HFFc6 (cell line): Measurements from ENCODE around the gene VSTM5. TPM values are rescaled to one million over a fixed set of nuclear protein-coding genes. Genes with fewer than 3 reads are reported as not detected.
"Not testable (repeated sequence)": the region's sequence is repeated elsewhere in the genome, so short reads cannot be mapped to it uniquely, and the experiment has no call there.

Experiments used
- DNase-seq: peaks from one replicate; pipeline ENCODE4 v3.0.0-alpha.2; 2018
- H3K27ac Mint-ChIP-seq: 2 replicates; pipeline ENCODE4 v1.8.0; 2020; ENCODE audit warnings: mild to moderate bottlenecking, mixed read lengths
- H3K27me3 Mint-ChIP-seq: 2 replicates; pipeline ENCODE4 v1.8.0; 2021; ENCODE audit warnings: mild to moderate bottlenecking, moderate library complexity, mixed read lengths; ENCODE audit not compliant: insufficient read depth
- H3K36me3 Mint-ChIP-seq: 2 replicates; pipeline ENCODE4 v1.8.0; 2021; ENCODE audit warnings: low read depth, mixed read lengths
- H3K4me1 Mint-ChIP-seq: 2 replicates; pipeline ENCODE4 v1.8.0; 2020; ENCODE audit warnings: low read depth, mixed read lengths
- H3K4me3 Mint-ChIP-seq: 2 replicates; pipeline ENCODE4 v1.8.0; 2020; ENCODE audit warnings: mild to moderate bottlenecking, moderate library complexity, mixed read lengths
- H3K9me3 Mint-ChIP-seq: 2 replicates; pipeline ENCODE4 v1.8.0; 2020; ENCODE audit warnings: mild to moderate bottlenecking, mixed read lengths
- CTCF ChIP-seq: fragments of 200-600 bp; sonication (generic); IDR thresholded peaks from 2 replicates; pipeline ENCODE4 v1.5.0; 2021; ENCODE audit warnings: antibody characterized with exemption, mild to moderate bottlenecking
- long read RNA-seq: library from polyadenylated mRNA; unstranded; transcript quantifications from one replicate; pipeline ENCODE4 v2.0.0, GENCODE V29; 2019
- total RNA-seq, 6 experiments: library from RNA; stranded (reverse); fragmentation: NEBNext Ultra II Directional; extraction: Animal tissue kit (Norgen Biotek cat#: 25700); gene quantifications; 2 replicates in 1 of 6; 3 replicates in 5 of 6; pipeline ENCODE4 v1.2.3, GENCODE V29; 2021

The VSTM5 gene
- total RNA-seq, result under 1 TPM in 5 of 6 experiments, not detected in 1; 0.09 to 0.28 (median 0.20) TPM
- long read RNA-seq, result 0 reads

GRCh38 chr11:93850594-93851018 lies at the start of gene VSTM5:
Gene VSTM5, minus strand, starts transcription at chr11:93850618. Its CDS starts 116 bp downstream, at chr11:93850502.
- H3K4me3 Mint-ChIP-seq, result peak within 1 kb of the TSS; percentile 55
- no peak for DNase-seq
- TF ChIP-seq CTCF, result no peak
- H3K27me3 Mint-ChIP-seq, result peaks cover 8% of the 10 kb centered on the region
- H3K36me3 Mint-ChIP-seq, result no peaks in the 10 kb centered on the region
- peak within 1 kb of the TSS; percentile 36 for H3K27ac Mint-ChIP-seq
- no peaks in the 10 kb centered on the region for H3K9me3 Mint-ChIP-seq
- peaks cover 31% of the 10 kb centered on the region for H3K4me1 Mint-ChIP-seq

- Mint-ChIP-seq H3K9me3 (no peaks in the 10 kb centered on the region), H3K27me3 (peaks cover 12% of the 10 kb centered on the region)
Observed at GRCh38 chr11:93895106-93895862, 44.9 kb upstream of the VSTM5 start.

GRCh38 chr11:93890391-93891051 lies 40.1 kb upstream of the VSTM5 start:
- no peak for DNase-seq
- H3K4me3 Mint-ChIP-seq, result no peak overlapping the region
- H3K27me3 Mint-ChIP-seq, result peaks cover 23% of the 10 kb centered on the region
- no peak overlapping the region for H3K27ac Mint-ChIP-seq
- no peaks in the 10 kb centered on the region for H3K36me3 Mint-ChIP-seq
- peaks cover 8% of the 10 kb centered on the region for H3K4me1 Mint-ChIP-seq
- no peak for TF ChIP-seq CTCF
- H3K9me3 Mint-ChIP-seq, result no peaks in the 10 kb centered on the region

More at GRCh38 chr11:93895106-93895862, 44.9 kb upstream of the VSTM5 start:
- Mint-ChIP-seq H3K27ac (no peak overlapping the region), H3K4me1 (peaks cover 14% of the 10 kb centered on the region), H3K36me3 (no peaks in the 10 kb centered on the region; the same call in 1 of the 2 replicates), H3K4me3 (no peak overlapping the region)
- TF ChIP-seq CTCF, result peak; percentile 86
- peak; percentile 65 for DNase-seq

- TF ChIP-seq CTCF, result no peak
- Mint-ChIP-seq H3K4me3 (no peak overlapping the region), H3K9me3 (peaks cover 11% of the 10 kb centered on the region), H3K36me3 (peaks cover 12% of the 10 kb centered on the region), H3K4me1 (no peaks in the 10 kb centered on the region), H3K27me3 (peaks cover 31% of the 10 kb centered on the region), H3K27ac (no peak overlapping the region)
- no peak for DNase-seq
Observed at GRCh38 chr11:93887111-93887510, 36.7 kb upstream of the VSTM5 start.

GRCh38 chr11:93879114-93879513 lies 28.7 kb upstream of the VSTM5 start:
- not testable (repeated sequence) for DNase-seq, H3K4me1 Mint-ChIP-seq, H3K27ac Mint-ChIP-seq, H3K4me3 Mint-ChIP-seq
- Mint-ChIP-seq H3K9me3 (peaks cover 16% of the 10 kb centered on the region), H3K27me3 (peaks cover 16% of the 10 kb centered on the region), H3K36me3 (peaks cover 15% of the 10 kb centered on the region)

GRCh38 chr11:93875637-93876036 lies 25.2 kb upstream of the VSTM5 start:
- Mint-ChIP-seq H3K27ac (no peak overlapping the region), H3K36me3 (no peaks in the 10 kb centered on the region), H3K4me3 (no peak overlapping the region), H3K27me3 (peaks cover 21% of the 10 kb centered on the region), H3K9me3 (no peaks in the 10 kb centered on the region), H3K4me1 (no peaks in the 10 kb centered on the region)
- no peak for DNase-seq
- TF ChIP-seq CTCF, result no peak
